ENCODE measurements around the gene GRAPL. TPM values are rescaled to one million over a fixed set of nuclear protein-coding genes. Genes with fewer than 3 reads are reported as not detected.
"Not testable (repeated sequence)": the region's sequence is repeated elsewhere in the genome, so short reads cannot be mapped to it uniquely, and the experiment has no call there.

Gene GRAPL
- total RNA-seq, 6 experiments from 2014 or later: 0.68 to 9.2 (median 2.2) TPM

DNA sequence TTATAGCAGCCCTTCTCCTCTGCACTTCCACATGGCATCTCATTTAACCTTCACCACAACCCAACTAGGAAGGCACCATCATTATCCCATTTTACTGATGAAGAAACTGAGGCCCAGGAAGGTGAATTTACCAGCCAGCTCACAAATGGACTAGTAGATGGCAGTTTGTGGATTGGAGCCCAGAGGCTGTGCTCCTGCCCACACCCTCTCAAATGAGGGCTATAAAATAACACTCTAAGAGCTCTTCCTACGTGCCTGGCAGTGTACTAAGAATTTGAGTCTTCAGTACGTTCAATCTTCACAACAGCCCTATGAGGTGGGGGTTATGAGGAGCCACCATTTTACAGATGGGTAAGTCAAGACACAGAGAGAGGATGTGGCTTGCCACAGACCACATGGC is 31.5 kb downstream of the GRAPL start:
- DNase-seq; H3K36me3 ChIP-seq; H3K9me3 ChIP-seq; H3K4me1 ChIP-seq; H3K4me3 ChIP-seq; ATAC-seq; H3K27ac ChIP-seq; intact Hi-C loops (cut with DNase I); H3K27me3 ChIP-seq: not testable (repeated sequence)
- no CpG with 5 or more reads among the region's 2 CpGs for WGBS (ENCODE audit: insufficient coverage, low coverage, low lambda C conversion rate, missing lambda C conversion rate)

DNA sequence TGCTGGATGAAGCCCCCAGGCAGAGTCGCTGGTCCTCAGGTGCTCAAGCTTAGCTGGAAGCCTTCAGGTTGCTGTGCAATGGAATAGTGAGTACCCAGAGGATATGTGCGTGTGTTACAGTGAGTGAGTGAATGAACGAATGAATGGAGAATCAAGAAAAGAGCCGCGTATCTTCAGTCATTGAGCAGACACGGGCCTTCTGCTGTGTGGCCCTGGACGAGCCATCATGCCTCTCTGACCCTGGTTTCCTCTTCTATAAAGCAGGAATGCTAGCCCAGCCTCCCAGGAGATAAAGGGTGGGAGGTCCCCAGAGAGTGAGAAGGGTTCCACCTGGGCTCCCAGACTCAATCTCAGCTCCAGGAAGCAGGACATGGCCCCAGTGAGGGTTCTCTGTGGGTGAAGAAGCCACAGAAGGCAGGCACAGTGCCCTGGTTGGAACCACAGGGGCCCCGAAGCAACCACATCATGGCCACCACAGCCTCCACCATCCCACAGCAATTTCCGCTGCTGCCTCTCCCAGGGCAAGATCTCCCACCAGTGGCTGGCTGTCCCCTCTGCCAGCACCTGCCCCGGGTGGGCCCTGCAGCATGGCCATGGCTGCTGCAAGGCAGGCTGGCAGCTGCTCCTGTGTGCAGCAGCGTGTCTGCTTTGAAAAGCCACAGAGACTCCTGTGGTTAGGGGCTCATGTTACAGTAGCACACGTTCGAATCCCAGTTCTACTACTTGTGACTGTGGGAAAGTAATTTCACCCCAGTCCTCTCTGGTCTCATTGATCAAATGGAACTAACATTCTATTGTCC is 34.1 kb downstream of the GRAPL start:
- ATAC-seq; H3K27ac ChIP-seq; H3K27me3 ChIP-seq; DNase-seq; H3K9me3 ChIP-seq; intact Hi-C loops (cut with DNase I); H3K4me3 ChIP-seq; H3K36me3 ChIP-seq; H3K4me1 ChIP-seq: not testable (repeated sequence)
- no CpG with 5 or more reads among the region's 13 CpGs for WGBS (ENCODE audit: insufficient coverage, low coverage, low lambda C conversion rate, missing lambda C conversion rate)

- H3K27me3 ChIP-seq; H3K36me3 ChIP-seq; H3K4me3 ChIP-seq; intact Hi-C loops (cut with DNase I); H3K27ac ChIP-seq; H3K4me1 ChIP-seq; DNase-seq; H3K9me3 ChIP-seq: not testable (repeated sequence)
- peak; percentile 81 to 88 (median 83) for ATAC-seq
- no CpG with 5 or more reads among the region's 71 CpGs for WGBS (ENCODE audit: insufficient coverage, low coverage, low lambda C conversion rate, missing lambda C conversion rate)
Observed at GRCh38 chr17:19162384-19163216, 35.2 kb downstream of the GRAPL start.

- intact Hi-C loops (cut with DNase I); H3K27me3 ChIP-seq; H3K27ac ChIP-seq; H3K4me1 ChIP-seq; H3K4me3 ChIP-seq; DNase-seq; H3K36me3 ChIP-seq; H3K9me3 ChIP-seq: not testable (repeated sequence)
- ATAC-seq: peak; percentile 34 to 53 (median 42)
- WGBS (ENCODE audit: insufficient coverage, low coverage, low lambda C conversion rate, missing lambda C conversion rate): no CpG with 5 or more reads among the region's 3 CpGs
Observed at GRCh38 chr17:19174422-19174821, 47.0 kb downstream of the GRAPL start.

DNA sequence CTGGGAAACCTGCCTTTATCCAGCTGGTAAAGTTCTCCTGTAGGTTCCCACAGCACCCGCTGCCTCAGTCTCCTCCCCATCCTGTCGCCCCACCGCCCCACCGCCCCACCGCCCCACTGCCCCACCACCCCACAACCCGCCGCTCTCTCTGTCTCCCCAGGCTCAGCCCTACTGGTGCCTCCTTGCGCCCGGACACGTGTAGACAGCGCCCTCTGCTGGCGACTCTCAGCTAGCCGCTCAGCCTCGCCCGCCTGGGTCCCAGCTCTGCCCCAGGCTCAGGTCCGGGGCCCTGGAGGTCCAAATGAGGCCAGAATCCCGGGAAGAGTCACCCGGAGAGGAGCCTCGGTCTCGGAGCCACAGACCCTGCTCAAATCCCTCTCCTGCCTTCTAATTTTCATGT is 48.0 kb downstream of the GRAPL start:
- H3K4me1 ChIP-seq; DNase-seq; H3K36me3 ChIP-seq; H3K9me3 ChIP-seq; intact Hi-C loops (cut with DNase I); H3K27me3 ChIP-seq; H3K27ac ChIP-seq; H3K4me3 ChIP-seq: not testable (repeated sequence)
- no CpG with 5 or more reads among the region's 20 CpGs for WGBS (ENCODE audit: insufficient coverage, low coverage, low lambda C conversion rate, missing lambda C conversion rate)
- peak; percentile 93 to 99 (median 98) for ATAC-seq

DNA sequence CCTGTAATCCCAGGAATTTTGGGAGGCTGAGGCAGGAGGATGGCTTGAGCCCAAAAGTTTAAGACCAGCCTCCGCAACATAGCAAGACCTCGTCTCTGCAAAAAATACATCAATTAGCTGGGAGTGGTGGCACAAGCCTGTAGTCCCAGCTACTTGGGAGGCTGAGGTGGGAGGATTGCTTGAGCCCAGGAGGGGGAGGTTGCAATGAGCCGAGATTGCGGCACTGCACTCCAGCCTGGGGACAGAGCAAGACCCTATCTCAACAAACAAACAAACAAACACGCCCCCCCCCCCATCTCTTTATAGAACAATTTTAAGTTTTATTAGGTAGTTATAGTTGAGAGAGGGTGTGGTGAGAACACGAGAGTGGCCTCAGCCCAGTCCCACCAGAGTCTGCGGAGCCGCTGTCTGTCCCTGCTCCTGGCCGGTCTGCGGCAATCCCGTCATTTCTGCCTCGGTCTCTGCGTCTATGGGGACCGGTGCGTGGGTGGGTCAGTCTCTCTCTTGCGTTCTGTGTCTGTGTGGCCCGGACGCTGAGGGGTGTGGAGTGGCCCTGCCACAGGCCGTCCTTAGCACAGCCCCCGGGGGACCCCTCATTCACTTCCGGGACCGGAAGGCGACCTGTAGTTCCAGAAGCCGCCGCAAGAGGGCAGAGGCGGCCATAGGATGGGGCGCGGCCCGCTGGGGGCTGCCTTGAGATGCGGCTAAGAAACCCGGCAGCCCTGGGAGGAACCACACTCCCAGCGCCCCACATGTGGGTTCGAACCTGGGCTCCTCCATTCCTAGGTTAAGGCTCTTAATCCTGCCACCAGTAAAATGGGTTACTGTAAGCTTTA is 53.9 kb downstream of the GRAPL start:
- H3K9me3 ChIP-seq; H3K4me3 ChIP-seq; H3K36me3 ChIP-seq; H3K27ac ChIP-seq; H3K4me1 ChIP-seq; H3K27me3 ChIP-seq; intact Hi-C loops (cut with DNase I); DNase-seq: not testable (repeated sequence)
- ATAC-seq: peak; percentile 97 to 99 (median 98)
- WGBS (ENCODE audit: insufficient coverage, low coverage, low lambda C conversion rate, missing lambda C conversion rate): no CpG with 5 or more reads among the region's 33 CpGs

- intact Hi-C loops (cut with DNase I); H3K4me3 ChIP-seq; H3K27me3 ChIP-seq; H3K27ac ChIP-seq; H3K36me3 ChIP-seq; H3K9me3 ChIP-seq; H3K4me1 ChIP-seq; DNase-seq: not testable (repeated sequence)
- 0% methylated on average over 10 of the region's 62 CpGs for WGBS (ENCODE audit: insufficient coverage, low coverage, low lambda C conversion rate, missing lambda C conversion rate)
- ATAC-seq: peak in 3 of 4 donors; percentile 18 to 42 (median 41)
Observed at GRCh38 chr17:19187883-19188869, 60.8 kb downstream of the GRAPL start.

GRCh38 chr17:19188870-19189708 is 61.7 kb downstream of the GRAPL start:
- WGBS (ENCODE audit: insufficient coverage, low coverage, low lambda C conversion rate, missing lambda C conversion rate): no CpG with 5 or more reads among the region's 39 CpGs
- ATAC-seq: peak; percentile 70 to 88 (median 86)
- H3K27ac ChIP-seq; intact Hi-C loops (cut with DNase I); H3K9me3 ChIP-seq; H3K36me3 ChIP-seq; H3K27me3 ChIP-seq; DNase-seq; H3K4me1 ChIP-seq; H3K4me3 ChIP-seq: not testable (repeated sequence)

GRCh38 chr17:19189781-19190405 is 62.5 kb downstream of the GRAPL start:
- H3K27me3 ChIP-seq; H3K36me3 ChIP-seq; H3K4me3 ChIP-seq; H3K9me3 ChIP-seq; H3K27ac ChIP-seq; intact Hi-C loops (cut with DNase I); H3K4me1 ChIP-seq; DNase-seq: not testable (repeated sequence)
- WGBS (ENCODE audit: insufficient coverage, low coverage, low lambda C conversion rate, missing lambda C conversion rate): no CpG with 5 or more reads among the region's 36 CpGs
- ATAC-seq: peak in 2 of 4 donors; percentile 18 to 21
